OCI-LY7 (cell line): ENCODE data around the gene WT1.

ENCODE experiments used
- CTCF ChIP-seq: fragments of 200-600 bp; sonication (generic); conservative IDR thresholded peaks from 2 replicates; pipeline ENCODE4 v1.5.1; 2014; ENCODE audit warnings: mild to moderate bottlenecking, antibody characterized with exemption, low read length, moderate library complexity, mixed read lengths
- EZH2phosphoT487 ChIP-seq: fragments of 200-600 bp; sonication (generic); IDR thresholded peaks from 2 replicates; pipeline ENCODE4 v1.6.1; 2018; ENCODE audit warnings: low read depth, borderline replicate concordance, mild to moderate bottlenecking, mixed run types, antibody characterized with exemption, low read length, moderate library complexity, mixed read lengths

- TF ChIP-seq CTCF, result no peak
- TF ChIP-seq EZH2phosphoT487, result no peak
Measured at GRCh38 chr11:32472226-32472625, 36.9 kb upstream of the WT1 start.
